ENCODE data around the gene MMEL1.
A peak's percentile ranks its signal among the peaks of the same experiment; 100 is the strongest.

MMEL1 gene

DNA sequence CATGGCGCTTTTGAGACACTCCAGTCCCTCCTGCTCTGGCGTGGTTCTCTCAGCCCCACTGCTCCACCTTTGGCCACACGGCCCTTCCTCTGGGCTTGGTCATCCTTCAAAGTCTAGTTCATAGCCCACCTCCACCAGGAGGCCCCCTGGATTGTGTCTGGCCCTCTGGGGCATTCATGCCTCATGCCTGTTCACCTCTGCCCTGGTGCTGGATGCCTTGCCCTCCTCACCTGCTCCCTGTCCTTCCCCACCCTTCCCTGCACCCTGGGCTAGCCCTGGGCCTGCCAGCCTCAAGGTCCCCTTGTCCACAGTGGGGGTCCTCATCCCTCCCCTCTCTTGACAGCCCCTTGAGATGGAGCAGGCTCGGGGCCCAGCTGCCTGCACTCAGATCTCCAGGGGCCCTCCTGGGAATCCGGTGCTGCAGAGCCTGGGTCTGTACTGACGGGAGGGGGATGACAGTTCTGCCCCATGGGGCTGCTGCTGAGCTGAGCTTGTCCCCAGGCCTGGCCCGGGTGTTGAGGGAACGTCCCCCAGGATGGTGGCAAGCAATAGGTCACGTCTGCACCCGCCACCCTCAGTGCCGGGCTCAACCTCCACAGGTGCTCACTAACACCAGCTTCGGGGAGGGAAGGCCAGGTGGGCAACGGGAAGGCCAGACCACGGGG, 27.8 kb downstream of the MMEL1 start:
- DNase-seq, result peak; percentile 50

DNA sequence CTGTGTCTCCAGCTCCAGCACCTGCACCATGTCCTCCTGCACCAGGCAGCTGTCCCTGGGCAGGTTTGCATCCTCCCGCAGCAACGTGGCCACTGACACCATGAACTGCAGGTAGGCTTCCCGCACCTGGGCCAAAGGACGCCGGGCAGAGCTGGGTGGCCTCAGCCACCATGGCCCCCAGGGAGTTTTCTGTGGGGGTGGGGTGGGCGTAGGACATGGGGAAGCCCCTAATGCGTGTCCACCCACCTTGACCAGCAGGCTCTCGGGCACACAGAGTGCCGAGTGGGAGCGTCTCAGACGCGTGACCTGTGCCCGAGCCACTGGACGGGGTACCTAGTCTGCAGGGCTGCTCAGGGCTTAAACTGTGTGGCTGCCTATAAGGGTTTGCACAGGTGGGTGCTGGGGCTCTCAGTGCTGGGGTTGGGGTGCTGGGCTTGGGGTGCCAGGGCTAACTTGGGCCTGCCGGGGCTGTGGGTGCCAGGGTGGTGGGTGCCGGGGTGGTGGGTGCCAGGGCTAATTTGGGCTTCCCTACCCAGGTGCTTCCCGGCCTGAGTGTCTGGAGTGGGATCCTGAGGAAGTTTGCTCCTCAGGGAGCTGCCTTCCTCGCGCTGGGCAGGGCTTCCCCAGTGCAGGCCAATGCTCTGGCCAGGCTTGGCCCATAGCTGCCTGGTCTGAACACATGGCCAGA, 28.5 kb downstream of the MMEL1 start:
- peak; percentile 41 for DNase-seq

DNA sequence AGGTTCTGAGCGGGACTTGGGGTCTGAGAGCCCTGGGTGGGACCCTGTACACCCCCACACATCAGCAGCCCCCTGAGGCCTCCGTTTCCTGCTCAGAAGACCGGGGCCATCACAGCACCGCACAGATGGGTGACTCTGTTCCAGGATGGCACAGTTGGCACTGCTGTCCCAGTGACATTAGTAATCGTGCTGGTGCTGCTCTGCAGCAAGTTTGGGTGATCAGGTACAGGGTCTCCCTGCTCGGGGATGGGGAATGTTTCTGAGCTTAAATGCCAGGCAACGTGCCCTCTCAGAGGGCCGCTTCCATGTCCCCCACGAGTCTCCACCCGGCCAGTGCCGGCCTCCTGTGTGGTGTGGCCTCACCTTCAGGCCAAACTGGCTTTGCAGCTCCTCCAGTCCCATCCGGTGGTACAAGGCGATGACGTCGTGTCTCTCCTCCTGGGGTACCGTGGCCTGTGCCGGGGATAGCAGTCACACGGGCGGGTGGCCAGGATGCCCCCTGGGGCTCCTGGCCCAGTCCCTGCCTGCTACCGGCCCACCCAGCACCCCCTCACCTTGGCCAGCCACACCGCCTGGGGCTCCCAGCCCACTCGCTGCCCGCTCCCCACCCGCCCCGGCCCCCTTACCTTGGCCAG, 29.2 kb downstream of the MMEL1 start:
- peak; percentile 50 for DNase-seq

DNA sequence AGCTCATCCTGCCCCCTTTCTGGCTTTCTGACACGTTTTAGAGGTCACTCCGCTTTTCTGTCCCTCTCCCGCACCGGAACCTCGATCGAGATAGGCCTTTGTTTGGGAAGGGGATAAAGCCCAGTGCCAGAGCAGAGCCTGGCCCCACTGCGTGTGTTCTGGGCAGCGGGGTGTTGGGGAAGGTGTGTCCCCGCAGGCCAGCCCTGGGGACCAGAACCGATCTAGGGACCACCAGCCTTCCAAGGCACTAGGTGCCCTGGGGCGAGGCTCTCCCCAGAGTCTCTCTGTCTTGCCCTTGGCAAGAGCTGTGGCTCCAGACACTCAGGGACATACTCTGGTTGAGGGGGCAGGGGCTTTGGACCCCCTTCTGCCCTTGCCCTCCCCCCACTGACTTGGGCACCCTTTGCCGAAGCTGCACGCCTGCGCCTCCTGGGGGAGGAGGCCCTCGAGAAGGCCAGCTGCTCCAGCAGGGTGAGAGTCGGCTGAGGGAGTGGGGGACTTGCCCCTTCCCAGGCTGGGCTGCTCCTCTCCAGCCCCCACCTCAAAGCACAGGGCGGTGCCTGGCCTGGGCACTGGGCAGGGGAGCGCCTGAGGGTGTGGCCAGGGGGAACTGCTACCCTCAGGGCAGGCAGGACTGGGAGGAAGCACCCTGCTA, 29.8 kb downstream of the MMEL1 start:
- DNase-seq, result no peak

DNA sequence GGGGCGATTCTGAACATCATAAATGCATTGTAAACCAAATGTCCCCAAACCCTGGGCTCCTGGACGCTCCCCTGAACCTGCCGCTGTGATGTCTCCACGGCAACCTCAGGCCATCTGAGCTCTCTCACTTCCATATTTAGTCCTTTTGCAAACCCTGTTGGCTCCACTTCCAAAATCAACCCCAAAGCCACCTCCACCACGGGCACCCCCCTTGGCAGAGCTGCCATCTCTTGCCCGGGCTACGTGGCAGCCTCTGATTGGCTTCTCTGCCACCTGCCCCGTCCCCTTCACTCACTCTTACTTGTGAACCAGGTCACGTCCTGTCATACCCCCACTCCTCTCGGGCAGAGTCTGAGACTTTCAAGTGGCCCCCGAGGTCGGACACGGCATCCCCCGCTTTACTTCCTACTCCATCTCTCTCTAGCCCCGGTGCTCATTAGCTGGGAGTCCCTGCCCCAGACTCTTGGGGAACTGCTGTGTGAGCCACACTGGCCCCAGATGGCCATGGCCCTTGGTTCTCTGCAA, 30.4 kb downstream of the MMEL1 start:
- no peak for DNase-seq

DNA sequence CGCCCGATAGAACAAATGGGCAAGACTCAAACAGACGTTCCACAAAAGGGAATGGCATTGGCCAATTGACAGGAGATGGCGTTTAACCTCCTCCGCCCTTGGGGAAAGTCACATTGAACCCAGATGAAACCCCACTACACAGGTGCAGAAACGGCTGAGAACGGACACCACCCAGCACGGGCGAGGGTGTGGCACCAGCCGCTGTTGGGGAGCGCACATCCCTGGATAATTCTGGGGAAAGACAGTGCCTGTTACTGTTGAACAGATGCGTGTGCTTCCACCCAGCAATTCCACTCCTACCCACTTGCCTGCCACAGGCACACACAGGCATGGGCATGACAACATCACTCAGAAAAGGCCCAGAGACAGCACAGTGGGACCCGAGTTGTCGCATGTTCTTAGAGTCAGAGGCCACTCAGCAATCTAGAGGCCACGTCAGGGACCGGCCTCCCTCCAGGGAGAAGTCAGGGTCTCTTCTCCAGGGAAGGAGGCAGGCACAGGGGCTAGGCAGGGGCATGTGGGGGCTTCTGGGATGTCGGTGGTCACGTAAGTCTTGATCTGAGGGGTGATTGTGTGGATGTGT, 31.0 kb downstream of the MMEL1 start:
- DNase-seq, result no peak

DNA sequence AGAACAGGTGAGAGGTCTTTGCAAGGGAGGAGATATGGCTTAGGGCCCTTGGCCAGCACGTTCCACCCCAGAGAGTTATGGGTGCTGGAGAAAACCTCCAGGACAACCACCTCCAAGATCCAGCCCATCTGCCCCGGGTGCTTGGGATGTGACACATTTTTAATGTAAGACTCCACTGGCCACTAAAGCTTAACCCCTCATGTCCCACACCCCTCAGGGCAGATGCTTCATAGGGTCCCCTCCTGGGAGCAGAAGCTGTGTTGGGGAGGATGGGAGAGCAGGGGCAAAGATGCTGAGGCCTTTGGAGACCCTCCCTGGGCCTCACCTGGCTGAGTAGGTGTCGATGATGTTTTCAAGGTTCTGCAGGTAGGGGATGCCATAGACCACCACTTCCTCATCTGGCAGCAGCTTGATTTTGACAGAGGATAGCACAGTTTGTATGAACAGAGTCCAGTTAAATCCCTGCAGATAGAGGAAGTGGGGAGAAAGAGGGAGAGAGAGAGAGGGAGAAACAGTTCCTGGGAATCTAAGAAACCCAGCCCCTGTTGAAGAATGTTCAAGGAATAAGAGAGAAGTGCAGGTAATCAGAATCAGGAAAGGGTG, 34.4 kb downstream of the MMEL1 start:
- no peak for DNase-seq

DNA sequence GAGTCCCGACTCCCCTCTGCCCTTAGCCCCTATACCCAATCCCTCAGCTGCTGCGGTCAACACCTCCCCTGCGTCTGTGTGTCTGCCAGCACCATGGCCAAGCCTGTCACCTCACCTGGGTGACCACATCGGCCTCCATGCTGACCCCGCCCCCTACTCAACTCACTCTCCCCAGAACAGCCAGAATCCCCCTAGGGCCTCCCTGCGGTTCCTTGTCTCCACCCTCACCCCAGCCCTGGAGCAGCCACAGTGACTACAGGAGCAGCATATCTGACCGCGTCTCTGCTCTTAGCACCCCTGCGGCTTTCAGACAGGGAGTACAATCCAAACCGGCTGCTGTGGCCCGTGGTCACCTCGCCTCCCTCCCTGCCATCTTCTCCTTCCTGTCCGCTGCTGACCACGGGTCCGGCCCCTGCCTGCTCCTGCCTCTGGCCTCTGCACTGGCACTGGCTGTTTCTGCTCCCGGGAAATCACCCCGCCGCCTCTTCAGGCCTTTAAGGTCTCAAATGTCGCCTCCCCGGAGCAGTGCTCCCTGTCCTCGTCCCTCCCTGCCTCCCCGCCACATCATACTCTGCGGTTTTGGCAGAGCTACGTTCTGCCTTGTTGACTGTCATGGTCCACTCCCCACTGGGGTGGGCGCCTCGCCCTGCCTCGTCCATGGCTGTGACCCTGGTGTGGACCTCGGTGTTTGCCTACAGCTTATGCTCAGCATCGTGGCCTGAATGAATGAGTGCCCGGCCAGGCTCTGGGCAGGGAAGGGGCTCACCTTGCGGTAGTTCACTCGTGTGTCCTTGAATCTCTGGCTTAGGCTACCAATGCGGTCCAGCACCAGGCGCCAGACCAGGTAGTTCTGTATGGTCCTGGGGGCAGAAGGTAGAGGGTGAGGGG, 35.1 kb downstream of the MMEL1 start:
- peak; percentile 51 for DNase-seq

DNA sequence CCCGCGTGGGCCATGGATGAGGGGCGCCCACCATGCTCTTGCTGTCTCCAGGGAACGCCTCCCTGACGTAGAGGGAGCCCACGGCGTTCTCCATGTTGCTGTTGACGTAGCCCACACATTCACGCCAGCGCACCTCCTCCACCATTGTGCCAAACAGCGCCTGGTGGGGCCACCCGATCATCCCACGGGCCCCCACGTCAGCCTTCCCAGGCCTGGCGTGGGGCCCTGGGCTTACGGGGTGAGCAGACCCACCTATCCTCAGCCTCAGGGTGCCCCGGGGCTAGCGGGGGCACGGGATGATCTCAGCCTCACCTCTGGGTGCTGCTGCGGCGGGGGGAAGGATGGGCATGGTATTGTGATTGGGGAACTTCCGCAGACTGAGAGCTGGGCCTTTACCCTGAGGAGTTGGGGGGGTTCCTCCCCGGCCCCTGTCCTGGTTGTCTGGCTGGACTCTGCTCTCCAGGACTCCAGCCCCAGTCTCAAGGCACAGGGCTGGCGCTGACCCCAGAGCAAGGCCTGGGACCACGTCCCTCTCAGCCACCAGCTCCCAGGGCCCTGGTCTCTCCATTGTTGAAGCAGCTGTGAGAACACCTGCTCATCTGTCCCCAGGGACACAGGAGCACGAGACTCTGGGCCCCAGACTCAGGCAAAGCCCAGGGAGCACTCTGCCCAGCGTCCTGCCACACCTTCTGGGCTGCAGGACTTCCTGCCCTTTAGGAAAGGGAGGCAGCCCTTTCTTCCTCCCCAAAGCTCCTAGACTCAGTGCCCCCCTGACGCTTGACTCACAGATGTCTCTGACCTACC, 36.1 kb downstream of the MMEL1 start:
- peak; percentile 48 for DNase-seq

DNA sequence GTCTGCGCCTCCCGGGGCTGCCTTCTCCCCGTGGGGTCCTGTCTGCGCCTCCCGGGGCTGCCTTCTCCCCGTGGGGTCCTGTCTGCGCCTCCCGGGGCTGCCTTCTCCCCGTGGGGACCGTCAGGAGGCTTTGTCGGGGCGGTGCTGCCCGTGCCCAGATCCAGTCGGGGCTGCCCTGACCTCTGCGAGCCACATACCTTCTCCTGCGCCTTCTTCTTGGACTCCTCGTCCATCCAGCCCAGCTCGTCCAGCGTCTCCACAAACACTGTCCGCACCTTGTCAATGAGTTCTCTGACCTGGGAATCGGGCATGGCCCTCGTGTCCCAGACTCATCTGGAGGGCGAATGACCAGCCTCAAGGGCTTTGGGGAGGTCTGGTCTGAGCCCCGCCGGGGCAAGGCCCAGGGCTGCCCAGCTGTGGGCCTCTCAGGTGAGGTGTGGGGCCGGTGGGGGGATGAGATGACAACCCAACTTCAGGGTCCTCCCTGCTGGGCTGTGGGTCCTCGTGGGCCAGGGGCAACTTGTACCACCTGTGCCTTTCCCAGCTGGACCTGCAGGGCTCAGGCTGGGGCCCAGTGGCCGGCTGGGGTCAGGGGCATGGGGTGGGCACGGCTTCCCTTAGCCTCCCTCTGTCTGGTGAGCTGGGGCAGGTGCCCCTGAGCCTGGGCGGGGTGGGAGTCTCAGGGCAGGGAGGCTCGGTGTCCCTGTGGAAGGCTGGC, 36.8 kb downstream of the MMEL1 start:
- peak; percentile 42 for DNase-seq

DNA sequence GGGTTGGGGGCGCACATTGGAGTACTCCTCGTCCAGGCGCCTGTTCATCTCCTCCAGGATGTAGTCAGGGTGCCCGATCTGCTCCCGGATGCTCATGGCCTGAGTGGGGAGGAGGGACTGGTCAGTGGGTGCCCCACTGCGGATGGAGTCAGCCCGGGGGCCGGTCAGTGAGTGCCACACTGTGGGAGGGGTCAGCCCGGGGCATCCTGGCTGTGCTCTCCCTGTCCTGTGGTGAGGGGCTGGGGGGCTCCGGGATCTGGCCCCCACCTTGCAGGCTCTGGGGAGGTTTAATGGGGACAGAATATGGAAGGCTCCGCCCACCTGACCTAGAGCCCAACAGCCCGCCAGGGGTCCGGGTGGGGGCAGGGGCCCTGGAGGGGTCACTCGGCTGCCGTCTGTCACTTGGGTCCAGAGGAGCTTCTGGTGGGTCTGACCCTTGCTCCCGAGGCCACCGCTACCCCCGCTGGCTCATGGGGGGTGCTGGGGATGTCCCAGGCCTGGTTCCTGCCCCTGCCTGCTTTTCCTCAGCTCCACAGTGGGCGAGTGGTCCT, 37.5 kb downstream of the MMEL1 start:
- peak; percentile 43 for DNase-seq

DNA sequence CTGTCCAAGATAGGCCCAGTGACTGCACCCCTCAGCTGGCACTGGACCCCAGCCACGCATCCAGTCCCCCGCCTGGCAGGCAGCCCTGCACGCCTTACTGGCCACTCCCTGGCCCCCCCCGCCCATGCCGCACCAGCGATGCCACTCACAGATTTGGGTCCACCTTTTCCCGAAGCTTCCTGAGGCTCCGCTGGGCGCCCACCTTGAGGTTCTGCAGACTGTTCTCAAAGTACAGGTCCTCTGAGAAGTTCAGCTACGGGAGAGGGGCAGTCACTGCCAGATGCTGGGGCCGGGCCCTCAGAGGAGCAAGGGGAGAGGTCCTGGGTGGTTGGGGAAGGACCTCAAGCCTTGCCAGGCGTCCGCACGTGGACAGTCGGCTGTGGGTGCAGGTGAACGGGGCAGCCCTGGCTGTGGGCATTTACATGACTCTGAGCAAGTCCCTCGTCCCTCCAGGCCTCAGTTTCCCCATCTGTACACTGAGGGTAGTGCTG, 38.1 kb downstream of the MMEL1 start:
- peak; percentile 43 for DNase-seq

DNA sequence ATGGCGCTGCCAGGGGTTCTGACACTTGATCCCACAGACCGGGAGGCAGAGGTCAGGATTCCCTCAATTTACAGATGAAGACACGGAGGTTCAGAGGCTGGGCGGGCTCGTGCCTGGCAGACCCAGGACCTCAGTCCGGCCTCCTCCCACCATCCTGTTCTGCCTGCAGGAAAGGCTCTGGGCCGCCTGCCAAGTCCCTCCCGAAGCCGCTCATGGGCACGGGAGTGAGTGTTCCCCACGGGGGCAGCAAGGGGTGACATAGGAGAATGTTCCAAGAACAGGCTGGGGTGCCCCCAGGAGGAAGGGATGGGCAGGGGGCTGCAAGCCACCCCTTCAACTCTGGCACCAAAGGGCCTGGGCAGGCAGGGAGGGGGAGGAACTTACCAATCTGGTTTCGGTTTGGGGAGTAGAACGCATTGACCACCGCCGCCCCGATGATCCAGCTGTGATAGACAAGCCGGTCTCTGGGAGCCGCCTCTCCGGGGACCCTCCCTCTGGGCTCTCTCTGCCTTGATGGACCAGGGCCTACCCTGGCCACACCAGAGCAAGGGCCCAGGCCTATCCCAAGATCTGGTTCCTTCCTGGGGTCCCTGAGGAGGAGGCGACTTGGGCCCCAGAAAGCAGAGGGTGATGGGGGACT, 38.7 kb downstream of the MMEL1 start:
- DNase-seq, result peak; percentile 46

DNA sequence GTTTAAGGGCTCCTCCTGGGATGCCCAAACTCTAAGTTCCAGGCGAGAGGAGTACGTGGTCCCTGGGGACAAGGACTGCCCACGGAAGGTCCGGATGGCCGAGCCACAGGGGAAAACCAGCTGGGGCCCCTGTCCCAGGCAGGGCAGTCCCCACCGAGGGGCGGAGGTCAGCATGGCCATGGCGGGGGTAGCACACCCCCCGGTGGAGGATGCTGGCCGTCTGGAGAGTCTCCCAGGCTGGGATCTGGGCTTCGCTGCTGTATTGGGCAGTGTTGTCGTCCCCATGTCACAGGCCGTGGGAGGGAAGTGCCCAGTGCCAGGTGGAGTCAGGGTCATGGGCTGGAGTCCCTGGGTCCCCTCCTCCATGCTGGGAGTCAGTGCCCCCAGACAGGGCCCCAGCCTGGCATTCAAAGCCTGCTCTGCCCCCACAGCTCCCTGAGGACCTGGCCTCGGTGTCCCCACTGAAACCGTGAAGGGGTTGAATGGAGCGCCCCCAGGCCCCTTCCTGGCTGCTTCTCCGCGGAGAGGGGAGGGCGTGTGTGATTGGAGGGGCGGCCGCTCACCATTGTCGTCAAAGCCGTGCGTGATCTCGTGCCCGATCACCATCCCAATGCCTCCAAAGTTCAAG, 39.5 kb downstream of the MMEL1 start:
- peak; percentile 43 for DNase-seq

DNA sequence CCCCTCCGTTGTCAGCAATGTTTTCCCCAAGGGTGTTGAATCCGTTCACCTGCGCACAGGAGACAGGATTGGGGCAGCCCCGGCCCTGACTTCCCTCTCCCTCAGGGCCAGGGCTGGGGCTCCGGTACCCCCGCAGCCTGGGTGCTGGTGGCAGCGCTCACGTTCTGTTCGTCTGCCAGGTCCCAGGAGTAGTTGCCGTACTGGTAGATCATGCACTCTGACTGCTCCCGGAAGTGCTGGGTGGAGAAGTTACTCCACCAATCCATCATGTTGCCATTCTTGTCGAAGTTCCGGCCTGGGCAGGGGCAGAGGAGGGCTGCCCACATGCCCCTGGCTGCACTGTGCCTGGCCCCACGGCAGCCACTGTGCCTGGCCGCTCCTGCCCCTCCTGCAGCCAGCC, 40.1 kb downstream of the MMEL1 start:
- peak; percentile 50 for DNase-seq

DNA sequence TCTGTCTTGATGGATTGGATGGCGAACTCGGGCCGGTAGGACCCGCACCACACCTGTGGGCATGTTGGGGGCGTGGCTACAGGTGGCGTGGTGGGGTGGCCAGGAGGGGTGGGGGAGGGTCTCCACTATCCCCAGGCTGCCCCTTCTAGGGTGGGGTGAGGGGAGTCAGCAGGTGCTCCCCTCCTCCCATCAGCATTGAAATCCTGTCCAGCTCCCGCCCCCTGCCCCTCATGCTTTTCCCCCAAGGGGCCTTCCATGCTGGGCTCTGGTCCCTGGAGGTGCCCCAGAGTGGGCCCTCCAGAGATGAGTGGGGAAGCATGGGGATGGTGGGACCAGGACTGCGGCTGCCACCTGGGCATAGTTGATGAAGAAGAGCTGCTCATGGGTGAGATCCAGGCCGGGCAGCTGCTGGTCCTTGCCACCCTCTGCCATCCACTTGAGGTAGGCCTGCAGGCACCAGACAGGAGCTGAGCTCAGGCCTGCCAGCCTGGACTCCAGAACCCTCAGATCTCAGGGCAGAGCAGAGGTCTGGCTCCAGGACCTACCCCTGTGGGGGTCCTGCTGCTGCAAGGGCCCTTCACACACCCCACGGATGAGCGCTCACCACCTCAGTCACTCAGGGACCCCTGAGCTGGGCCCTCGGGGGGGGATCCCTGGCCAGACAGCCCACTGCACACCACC, 41.1 kb downstream of the MMEL1 start:
- no peak for DNase-seq

DNA sequence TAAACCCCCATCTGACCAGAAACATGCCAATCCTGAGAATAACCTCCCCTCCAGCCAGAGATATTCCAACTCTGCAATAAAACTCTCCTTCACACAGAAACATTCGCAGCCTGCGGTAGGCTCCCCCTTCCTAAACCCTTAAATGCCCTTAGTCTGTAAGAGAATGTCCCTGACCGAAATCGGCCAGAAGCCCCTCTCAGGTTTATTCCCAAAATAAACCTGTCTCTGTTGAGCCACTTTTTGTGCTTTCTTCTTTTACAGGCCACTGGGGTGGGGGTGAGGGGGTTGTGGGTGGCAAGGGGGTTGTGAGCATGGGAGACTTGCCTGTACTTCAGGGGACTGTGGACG, 41.6 kb downstream of the MMEL1 start:
- no peak for DNase-seq

Measured in islet precursor cell (in vitro differentiated cells).